Keratinocyte (primary cell): Measurements from ENCODE around the gene NPSR1. TPM values are rescaled to one million over a fixed set of nuclear protein-coding genes. Genes with fewer than 3 reads are reported as not detected.
"Not testable (repeated sequence)": the region's sequence is repeated elsewhere in the genome, so short reads cannot be mapped to it uniquely, and the experiment has no call there.

Experiments used
- DNase-seq: peaks from one replicate; pipeline ENCODE4 v3.0.0-alpha.2; 2011; ENCODE audit warnings: low read depth, missing footprints, low spot score
- FAIRE-seq: peaks from 2 replicates; lab custom pipeline; 2011; peaks lifted over from hg19 to GRCh38; lab: Jason Lieb, UNC
- H2AFZ ChIP-seq: 2 replicates; pipeline ENCODE4 v1.6.0; 2012; ENCODE audit warnings: low read length, control low read depth, inconsistent platforms; ENCODE audit not compliant: control insufficient read depth
- H3K27ac ChIP-seq: 2 replicates; pipeline ENCODE4 v1.5.1; 2011; ENCODE audit warnings: low read length; ENCODE audit not compliant: control insufficient read depth, insufficient read depth
- H3K27me3 ChIP-seq: 3 replicates; pipeline ENCODE4 v1.6.0; 2011; ENCODE audit warnings: low read length; ENCODE audit not compliant: control insufficient read depth, insufficient read depth; ENCODE audit errors: extremely low read depth
- H3K36me3 ChIP-seq, 2 experiments: 2 replicates in 1 of 2; 3 replicates in 1 of 2; pipeline ENCODE4 v1.5.1; 2011; ENCODE audit warnings: low read length in 2 of 2, mild to moderate bottlenecking in 1 of 2; ENCODE audit not compliant: control insufficient read depth in 2 of 2, insufficient read depth in 2 of 2; ENCODE audit errors: extremely low read depth in 1 of 2
- H3K4me1 ChIP-seq: 3 replicates; pipeline ENCODE4 v1.5.1; 2011; ENCODE audit warnings: low read length; ENCODE audit not compliant: control insufficient read depth, insufficient read depth; ENCODE audit errors: extremely low read depth
- H3K4me2 ChIP-seq: 3 replicates; pipeline ENCODE4 v1.6.0; 2011; ENCODE audit warnings: low read depth, low read length; ENCODE audit not compliant: control insufficient read depth, insufficient read depth; ENCODE audit errors: extremely low read depth
- H3K4me3 ChIP-seq, 3 experiments: fragments of 200-600 bp in 1 of 3; sonication (generic) in 1 of 3; 2 replicates in 2 of 3; 3 replicates in 1 of 3; pipeline ENCODE4 v1.5.1; 2011 to 2016; ENCODE audit warnings: low read length in 3 of 3, mild to moderate bottlenecking in 3 of 3, control low read depth in 2 of 3, inconsistent platforms in 1 of 3, low read depth in 1 of 3, mixed read lengths in 1 of 3, mixed run types in 1 of 3, moderate library complexity in 1 of 3; ENCODE audit not compliant: control insufficient read depth in 2 of 3, insufficient read depth in 2 of 3; ENCODE audit errors: extremely low read depth in 1 of 3
- H3K79me2 ChIP-seq: 2 replicates; pipeline ENCODE4 v1.6.0; 2012; ENCODE audit warnings: low read length; ENCODE audit not compliant: control insufficient read depth, insufficient read depth
- H3K9ac ChIP-seq: 3 replicates; pipeline ENCODE4 v1.6.0; 2011; ENCODE audit warnings: low read length; ENCODE audit not compliant: control insufficient read depth, insufficient read depth; ENCODE audit errors: extremely low read depth
- H3K9me1 ChIP-seq: 3 replicates; pipeline ENCODE4 v1.6.0; 2011; ENCODE audit warnings: low read length; ENCODE audit not compliant: control insufficient read depth, insufficient read depth; ENCODE audit errors: extremely low read depth
- H3K9me3 ChIP-seq: 2 replicates; pipeline ENCODE4 v1.5.1; 2012; ENCODE audit warnings: low read depth, low read length; ENCODE audit not compliant: control insufficient read depth
- H4K20me1 ChIP-seq: 3 replicates; pipeline ENCODE4 v1.6.0; 2011; ENCODE audit warnings: low read length; ENCODE audit not compliant: control insufficient read depth, insufficient read depth; ENCODE audit errors: extremely low read depth
- EZH2 ChIP-seq: IDR thresholded peaks from one replicate; pipeline ENCODE4 v1.6.1; 2012; ENCODE audit warnings: inconsistent platforms, mild to moderate bottlenecking, low read length, moderate library complexity
- dilution Hi-C: fragments of 300-500 bp; cut with MboI; formaldehyde crosslinking; loops from one replicate; pipeline ENCODE4 v1.7.0; 2020; ENCODE audit warnings: low sequenced_read_pairs; ENCODE audit not compliant: extremely low pct_ligation_motif_present
- polyA plus RNA-seq, 5 experiments: library from polyadenylated mRNA; depleted of rRNA in 3 of 5; stranded (reverse) in 3 of 5; stranded (forward) in 1 of 5; unstranded in 1 of 5; fragments of >200 nt; gene quantifications; 1 replicate in 1 of 5; 2 replicates in 3 of 5; 3 replicates in 1 of 5; pipeline versions ENCODE4 v1.2.1 to v1.2.3, GENCODE V29; 2011 to 2012; ENCODE audit warnings: missing spikeins in 2 of 5, low read depth in 1 of 5, low replicate concordance in 1 of 5
- TF ChIP-seq, protein P1 (sequence below), 3 experiments: IDR thresholded peaks in 1 of 3; conservative IDR thresholded peaks in 1 of 3; optimal IDR thresholded peaks in 1 of 3; 2 replicates in 2 of 3; 3 replicates in 1 of 3; pipeline versions ENCODE3 to v1.5.1; 2011; ENCODE audit warnings: low read length in 3 of 3, mild to moderate bottlenecking in 3 of 3, moderate library complexity in 2 of 3, control low read depth in 1 of 3, inconsistent platforms in 1 of 3; ENCODE audit not compliant: insufficient read depth in 2 of 3; ENCODE audit errors: extremely low read depth in 1 of 3

Gene NPSR1
- polyA plus RNA-seq, 1 donor (not counting 4 experiments of a cell fraction or from before 2014, with no cell fraction given), result not detected

DNA sequence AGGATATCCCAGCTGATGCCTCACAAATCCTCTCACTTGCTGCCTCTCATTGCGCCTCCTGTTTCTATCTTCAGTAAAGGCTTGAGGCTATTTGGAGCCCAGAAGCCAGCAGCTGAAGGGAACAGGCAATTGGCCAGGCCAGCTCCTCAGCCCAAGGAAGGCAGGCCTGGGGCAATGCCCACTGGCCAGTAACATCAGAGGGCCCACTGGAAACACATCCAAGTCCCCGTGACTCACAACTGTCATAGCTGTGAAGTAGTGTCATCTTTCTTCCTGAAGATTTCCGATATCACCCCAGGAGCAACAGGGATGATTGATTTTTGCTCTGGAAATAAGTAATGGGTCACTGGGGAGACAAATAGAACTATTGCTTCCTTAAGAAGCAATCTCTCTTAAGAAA is 209.3 kb downstream of the NPSR1 start:
- H3K4me2 ChIP-seq, DNase-seq, dilution Hi-C loops, H3K27ac ChIP-seq, H3K4me1 ChIP-seq, H3K9me1 ChIP-seq, H3K9me3 ChIP-seq, H2AFZ ChIP-seq, H3K4me3 ChIP-seq, FAIRE-seq, H3K9ac ChIP-seq, H3K79me2 ChIP-seq, H4K20me1 ChIP-seq, H3K27me3 ChIP-seq, H3K36me3 ChIP-seq: not testable (repeated sequence)

DNA sequence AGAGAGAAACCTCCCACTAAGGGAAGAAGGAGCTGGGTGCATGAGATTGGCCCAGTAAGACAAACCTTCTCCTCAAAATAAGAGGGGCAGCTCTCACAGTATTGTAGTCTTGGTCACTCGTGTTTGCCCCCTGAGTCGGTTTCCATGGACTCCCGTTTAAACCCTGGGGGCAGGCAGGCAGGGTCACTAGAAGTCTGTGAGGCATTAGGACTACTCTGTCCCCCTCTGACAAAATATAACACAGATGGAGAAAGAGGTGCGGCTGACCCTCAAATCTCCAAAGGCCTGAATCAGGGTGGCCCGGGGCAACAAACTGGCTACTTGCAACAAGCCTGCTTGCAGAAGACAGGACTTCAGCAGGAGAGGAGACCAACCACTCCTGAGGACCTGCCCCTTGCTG is 210.6 kb downstream of the NPSR1 start:
- H3K27ac ChIP-seq, H3K9me3 ChIP-seq, H3K79me2 ChIP-seq, dilution Hi-C loops, H3K9me1 ChIP-seq, H3K36me3 ChIP-seq, H2AFZ ChIP-seq, H3K9ac ChIP-seq, H3K4me2 ChIP-seq, H3K4me3 ChIP-seq, H3K27me3 ChIP-seq, H4K20me1 ChIP-seq, FAIRE-seq, DNase-seq, H3K4me1 ChIP-seq: not testable (repeated sequence)

DNA sequence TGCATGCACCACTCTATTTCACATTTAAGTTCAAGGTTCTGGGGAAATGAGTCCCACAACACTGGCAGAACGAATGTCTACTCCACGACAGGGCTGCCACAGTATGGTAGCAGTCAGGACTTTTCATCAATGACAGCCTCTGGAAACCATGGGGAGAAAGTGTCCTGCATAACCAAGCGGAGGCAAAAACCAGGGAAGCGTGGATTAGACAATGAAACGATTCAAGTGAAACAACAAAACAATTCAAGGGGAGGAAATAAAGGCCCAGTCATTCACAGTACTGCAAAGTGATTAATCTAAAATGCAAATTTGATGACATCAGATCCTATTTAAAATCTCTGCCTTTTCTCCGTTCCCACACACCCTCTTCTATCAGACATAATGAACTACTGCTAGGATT is 211.0 kb downstream of the NPSR1 start:
- H3K9ac ChIP-seq, result no peak overlapping the region
- H4K20me1 ChIP-seq, result no peaks in the 10 kb centered on the region
- H2AFZ ChIP-seq, result no peak overlapping the region
- H3K79me2 ChIP-seq, result no peaks in the 10 kb centered on the region
- H3K4me2 ChIP-seq, result no peak overlapping the region
- dilution Hi-C loops, result no loop called here
- no peaks in the 10 kb centered on the region for H3K4me1 ChIP-seq
- DNase-seq (no peak), FAIRE-seq (no peak)
- no peaks in the 10 kb centered on the region for H3K36me3 ChIP-seq
- H3K9me3 ChIP-seq, result no peaks in the 10 kb centered on the region
- H3K9me1 ChIP-seq, result no peaks in the 10 kb centered on the region
- no peak overlapping the region for H3K4me3 ChIP-seq
- no peak overlapping the region for H3K27ac ChIP-seq
- no peaks in the 10 kb centered on the region for H3K27me3 ChIP-seq
- no peak for TF ChIP-seq EZH2
- TF ChIP-seq, protein P1, sequence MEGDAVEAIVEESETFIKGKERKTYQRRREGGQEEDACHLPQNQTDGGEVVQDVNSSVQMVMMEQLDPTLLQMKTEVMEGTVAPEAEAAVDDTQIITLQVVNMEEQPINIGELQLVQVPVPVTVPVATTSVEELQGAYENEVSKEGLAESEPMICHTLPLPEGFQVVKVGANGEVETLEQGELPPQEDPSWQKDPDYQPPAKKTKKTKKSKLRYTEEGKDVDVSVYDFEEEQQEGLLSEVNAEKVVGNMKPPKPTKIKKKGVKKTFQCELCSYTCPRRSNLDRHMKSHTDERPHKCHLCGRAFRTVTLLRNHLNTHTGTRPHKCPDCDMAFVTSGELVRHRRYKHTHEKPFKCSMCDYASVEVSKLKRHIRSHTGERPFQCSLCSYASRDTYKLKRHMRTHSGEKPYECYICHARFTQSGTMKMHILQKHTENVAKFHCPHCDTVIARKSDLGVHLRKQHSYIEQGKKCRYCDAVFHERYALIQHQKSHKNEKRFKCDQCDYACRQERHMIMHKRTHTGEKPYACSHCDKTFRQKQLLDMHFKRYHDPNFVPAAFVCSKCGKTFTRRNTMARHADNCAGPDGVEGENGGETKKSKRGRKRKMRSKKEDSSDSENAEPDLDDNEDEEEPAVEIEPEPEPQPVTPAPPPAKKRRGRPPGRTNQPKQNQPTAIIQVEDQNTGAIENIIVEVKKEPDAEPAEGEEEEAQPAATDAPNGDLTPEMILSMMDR (optimal IDR thresholded peaks at IDR 0.05 in 1 of 3, IDR thresholded peaks at IDR 0.05 in 1 of 3, conservative IDR thresholded peaks at IDR 0.05 in 1 of 3; ENCODE audit: extremely low read depth in 1 of 3, insufficient read depth in 2 of 3, low read length in 3 of 3), result no peak

DNA sequence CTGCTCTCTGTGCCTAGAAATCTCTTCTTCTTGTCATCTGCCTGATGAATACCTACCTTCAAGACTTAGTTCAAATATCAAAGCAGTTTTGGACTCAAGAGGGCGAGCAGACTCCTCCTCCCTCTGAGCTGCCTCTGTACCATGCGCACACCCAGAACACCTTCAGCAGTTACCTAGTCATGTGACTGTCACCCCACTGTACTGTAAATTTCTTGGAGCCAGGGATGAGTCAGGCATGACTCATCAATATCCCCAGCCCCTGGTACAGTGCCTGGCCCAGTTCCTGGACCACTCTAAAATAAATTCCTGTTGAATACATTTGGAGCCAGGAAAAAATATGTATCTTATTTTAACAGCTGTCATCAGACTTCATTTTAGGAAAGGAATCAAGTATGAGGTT is 212.0 kb downstream of the NPSR1 start:
- DNase-seq, H3K4me3 ChIP-seq, H3K79me2 ChIP-seq, H3K36me3 ChIP-seq, H3K9me1 ChIP-seq, H2AFZ ChIP-seq, H3K9me3 ChIP-seq, H3K4me2 ChIP-seq, H3K27me3 ChIP-seq, H3K9ac ChIP-seq, H3K27ac ChIP-seq, H3K4me1 ChIP-seq, dilution Hi-C loops, H4K20me1 ChIP-seq: not testable (repeated sequence)
- peak; percentile 87 for FAIRE-seq
